NCI-H146 treated with DMSO at 0.1 percent for 48 hours (cell line): ENCODE results near the gene HPCAL1.
A peak's percentile ranks its signal among the peaks of the same experiment; 100 is the strongest.
"Not testable (repeated sequence)": the region's sequence is repeated elsewhere in the genome, so short reads cannot be mapped to it uniquely, and the experiment has no call there.

Experiments used
- DNase-seq: peaks from one replicate; lab custom pipeline; 2025; ENCODE audit not compliant: unreplicated experiment; lab: John Stamatoyannopoulos, UW

Gene HPCAL1

DNA sequence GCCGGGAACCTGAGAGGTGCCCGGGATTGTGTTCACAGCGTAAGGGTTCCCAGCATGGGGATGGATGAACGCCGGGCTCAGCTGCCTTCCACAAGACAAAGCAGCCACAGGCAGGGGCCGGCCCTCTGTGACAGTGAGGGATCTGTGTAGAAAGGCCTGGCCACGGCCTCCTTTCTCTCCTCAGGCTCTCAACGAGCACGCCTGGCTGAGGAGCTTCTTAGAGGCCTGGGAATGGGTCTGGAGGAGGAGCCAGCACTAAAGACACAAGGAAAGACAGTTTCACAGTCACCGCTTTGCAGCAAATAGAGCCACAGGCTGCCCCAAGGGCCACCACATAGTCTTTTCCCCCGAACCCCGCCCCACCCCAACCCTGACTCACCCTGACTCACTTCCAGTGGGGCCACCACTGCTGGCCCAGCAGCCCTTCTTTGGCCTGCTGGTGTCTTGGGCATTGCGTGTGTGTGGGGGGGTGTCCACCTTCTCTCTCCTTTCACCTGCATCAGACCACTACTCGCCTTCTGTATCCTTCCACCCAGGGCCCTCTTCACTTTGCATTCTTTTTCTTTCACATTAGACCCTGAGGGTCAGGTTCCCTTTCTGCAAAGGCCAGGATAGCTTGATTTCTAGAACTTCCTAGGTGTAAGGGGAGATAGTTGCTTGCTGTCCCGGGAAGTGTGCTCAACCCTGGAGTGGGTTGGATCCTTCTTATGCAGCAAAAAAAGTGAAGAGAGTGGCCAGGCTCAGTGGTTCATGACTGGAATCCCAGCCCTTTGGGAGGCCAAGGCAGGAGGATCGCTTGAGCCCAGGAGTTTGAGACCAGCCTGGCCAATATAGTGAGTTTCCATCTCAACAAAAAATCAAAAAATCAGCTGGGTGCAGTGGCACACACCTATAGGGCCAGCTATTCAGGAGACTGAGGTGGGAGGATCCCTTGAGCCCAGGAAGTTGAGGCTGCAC is 19.3 kb upstream of the HPCAL1 start:
- DNase-seq, result no peak

GRCh38 chr2:10284108-10284870 is 18.4 kb upstream of the HPCAL1 start:
- DNase-seq, result no peak

DNA sequence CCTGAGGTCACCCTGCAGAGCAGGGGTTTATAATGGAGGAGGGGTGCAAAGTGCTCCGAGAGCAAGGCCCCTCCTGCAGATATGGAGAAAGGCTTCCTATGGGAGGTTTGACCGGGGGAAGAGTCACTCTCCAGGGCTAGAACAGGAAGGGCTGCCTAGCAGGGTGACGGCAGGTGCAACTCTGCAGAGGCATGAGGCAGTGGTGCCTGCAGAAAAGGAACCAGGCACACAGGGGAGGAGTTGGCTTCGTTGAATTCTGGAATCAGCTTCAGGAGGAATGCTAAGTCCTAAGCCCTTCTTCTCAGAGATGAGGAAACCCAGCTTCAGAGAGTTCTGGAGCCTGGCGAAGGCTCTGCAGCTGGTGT is 17.5 kb upstream of the HPCAL1 start:
- DNase-seq, result no peak

DNA sequence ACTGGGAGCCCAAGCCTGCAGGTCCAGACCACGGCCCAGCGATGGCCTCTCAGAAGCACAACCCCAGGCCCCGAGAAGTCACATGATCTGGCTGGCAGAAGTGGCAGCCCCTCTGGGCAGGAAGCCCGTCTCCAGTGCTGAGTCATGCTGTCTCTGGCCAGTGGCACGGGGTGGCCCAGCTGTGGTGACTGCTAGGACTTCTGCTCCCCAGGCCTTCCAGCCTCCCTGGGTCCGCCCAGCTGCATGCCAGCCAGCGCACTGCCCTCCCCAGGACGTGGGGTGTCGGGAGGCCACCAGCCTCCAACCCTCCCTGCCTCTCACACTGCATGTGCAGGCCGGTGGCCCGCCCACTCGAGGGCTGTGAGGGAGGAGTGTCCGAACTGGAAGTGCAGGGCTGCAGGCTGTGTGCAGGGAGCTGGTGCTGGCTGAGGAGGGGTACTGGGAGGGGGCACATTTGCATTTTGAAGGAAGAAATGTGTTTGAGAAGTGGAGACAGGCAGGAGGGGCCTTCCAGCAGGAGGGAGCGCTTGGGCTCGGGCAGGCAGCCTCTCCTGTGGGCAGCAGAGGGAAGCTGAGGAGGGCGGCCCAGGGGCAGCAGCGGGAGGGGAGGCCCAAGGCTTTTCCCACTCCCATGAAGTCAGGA is 17.0 kb upstream of the HPCAL1 start:
- DNase-seq, result no peak

DNA sequence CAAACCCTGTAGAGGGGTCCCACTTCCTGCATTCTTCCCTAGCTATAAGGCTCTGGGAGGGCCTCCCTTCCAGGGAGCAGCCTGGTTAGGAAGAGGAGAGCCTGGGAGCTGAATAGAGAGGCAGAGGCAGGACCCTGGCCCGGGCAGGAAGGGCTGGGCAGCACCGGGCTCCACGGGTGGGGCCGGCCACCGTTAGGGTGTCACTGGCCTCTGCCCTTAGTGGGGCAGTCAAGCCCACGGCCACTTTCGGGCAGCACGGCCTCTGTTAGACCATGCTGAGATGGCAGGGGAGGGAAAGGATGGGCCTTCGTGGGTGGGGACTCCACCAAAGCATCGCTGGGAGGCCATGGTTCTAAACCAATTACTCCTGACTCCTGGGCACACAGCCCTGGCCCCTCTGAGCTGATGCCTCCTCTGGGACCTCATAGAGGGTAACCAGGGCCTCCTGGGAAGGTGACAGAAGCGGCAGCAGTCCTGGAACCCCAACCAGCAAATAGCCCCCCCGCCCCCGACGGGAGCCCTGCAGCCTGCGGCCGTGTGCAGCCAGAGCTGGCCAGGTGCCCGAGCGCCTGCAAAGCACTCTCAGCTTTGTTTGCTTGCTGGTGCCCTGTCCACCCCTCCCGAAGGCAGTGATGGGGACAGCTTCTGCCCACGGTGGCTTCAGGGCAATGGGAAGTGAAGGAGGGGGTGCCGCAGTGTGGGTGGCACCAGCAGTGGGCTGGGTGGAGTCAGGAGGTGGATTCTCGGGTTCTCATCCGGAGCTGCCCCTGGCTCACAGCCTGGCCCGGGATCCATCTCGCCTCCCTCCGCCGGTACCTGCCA is 16.3 kb upstream of the HPCAL1 start:
- DNase-seq, result no peak

DNA sequence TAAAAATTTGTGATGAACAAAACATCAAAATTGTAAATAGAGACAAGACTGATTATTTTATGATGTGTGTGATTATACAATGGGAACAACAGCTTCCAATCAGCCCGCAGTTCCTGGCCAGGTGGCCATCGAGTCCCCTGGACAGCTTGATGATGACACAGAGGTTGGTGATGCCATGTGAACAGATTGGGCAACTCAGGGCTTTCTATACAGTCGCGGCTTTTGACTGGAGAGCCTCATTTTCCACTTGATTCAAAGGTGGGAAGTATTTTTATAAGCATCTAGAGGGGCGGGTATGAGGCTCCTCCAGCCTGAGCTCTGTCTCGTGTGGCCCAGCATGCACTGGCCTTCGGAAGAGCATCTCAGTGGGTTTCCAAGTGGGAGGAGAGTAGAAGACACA is 14.9 kb upstream of the HPCAL1 start:
- DNase-seq, result no peak

DNA sequence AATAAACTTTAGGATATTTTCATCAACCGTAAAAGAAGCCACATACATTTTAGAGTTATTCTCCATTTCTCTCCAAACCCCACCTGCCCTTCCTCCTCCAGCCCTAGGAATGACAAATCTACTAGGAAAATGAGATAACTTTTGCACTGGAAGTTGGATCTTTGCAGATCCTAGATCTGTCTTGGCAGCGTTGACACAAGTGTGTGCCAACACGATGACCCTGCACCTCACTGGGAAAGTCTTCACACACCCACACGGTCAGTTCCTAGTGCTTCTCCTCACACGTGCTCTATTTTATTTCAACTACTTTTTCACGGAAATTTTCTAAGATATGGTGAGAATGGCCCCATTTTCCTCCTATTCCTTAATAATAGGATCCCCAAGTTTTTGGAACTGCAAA is 14.1 kb upstream of the HPCAL1 start:
- no peak for DNase-seq

DNA sequence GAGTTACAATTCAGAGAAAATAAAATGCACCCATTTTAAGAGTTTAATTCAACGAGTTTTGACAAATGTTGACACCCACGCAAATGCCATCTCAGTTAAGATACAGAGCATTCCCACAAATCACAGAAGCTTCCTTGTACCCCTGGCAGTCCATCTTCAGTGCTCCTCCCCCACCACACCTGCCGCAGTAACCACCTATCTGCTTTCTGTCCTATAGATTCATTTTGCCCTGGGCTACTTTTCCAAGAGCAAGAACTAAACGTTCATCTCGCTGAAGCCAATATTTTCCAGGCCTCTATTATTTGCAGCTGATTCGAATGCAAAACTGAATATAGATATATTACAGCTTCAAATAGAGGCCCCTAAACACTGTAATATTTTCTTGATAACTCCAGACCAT is 13.4 kb upstream of the HPCAL1 start:
- DNase-seq, result peak; percentile 60

DNA sequence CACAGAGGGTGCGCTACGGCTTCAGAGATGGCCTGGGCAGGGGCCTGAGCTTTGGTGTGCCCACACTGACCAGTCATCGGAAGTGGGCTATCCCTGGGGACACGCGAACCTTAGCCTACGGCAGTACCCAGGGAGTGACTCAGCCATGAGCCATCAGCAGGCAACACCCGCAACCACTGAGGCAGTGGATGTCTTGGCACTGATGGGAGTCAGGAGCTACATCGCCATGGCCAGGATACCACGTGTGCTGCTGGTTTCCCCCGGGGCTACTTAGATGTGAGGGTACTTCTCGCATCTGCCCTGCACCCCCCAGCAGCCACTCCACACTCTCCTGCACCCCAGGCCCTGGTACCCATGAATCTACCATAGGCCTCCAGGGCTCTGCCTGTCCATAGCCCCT is 12.8 kb upstream of the HPCAL1 start:
- no peak for DNase-seq

- DNase-seq, result not testable (repeated sequence)
These were observed 11.3 kb upstream of the HPCAL1 start for GRCh38 chr2:10291376-10291775.

- DNase-seq, result no peak
These were observed 10.7 kb upstream of the HPCAL1 start for GRCh38 chr2:10292033-10292432.

DNA sequence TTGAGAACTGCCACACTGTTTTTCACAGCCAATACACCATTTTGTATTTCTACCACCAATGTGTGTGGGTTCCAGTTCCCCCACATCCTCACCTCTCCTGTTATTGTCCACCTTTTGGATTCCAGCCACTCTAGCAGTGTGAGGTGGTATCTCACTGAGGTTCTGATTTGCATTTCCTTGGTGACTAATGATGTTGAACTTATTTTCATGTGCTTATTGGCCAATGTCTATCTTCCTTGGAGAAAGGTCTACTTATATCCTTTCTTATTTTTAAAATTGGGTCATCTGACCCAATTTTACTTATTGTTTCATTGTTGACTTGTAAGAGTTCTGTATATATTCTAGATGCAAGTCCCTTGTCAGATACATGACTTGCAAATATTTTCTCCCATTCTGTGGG is 9.1 kb upstream of the HPCAL1 start:
- no peak for DNase-seq

DNA sequence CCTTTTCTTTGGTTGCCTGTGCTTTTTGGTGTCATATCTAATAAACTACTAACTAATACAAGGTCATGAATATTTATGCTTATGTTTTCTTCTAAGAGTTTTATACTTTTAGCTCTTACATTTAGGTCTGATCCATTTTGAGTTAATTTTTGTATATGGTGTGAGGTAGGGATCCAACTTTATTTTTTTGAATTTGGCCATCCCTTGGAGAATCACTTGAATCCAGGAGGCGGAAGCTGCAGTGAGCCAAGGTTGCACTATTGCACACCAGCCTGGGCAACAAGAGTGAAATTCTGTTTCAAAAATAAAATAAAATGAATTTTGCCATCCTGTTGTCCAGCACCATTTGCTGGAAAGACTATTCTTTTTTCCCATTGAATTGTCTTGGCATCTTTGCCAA is 8.6 kb upstream of the HPCAL1 start:
- DNase-seq, result no peak

DNA sequence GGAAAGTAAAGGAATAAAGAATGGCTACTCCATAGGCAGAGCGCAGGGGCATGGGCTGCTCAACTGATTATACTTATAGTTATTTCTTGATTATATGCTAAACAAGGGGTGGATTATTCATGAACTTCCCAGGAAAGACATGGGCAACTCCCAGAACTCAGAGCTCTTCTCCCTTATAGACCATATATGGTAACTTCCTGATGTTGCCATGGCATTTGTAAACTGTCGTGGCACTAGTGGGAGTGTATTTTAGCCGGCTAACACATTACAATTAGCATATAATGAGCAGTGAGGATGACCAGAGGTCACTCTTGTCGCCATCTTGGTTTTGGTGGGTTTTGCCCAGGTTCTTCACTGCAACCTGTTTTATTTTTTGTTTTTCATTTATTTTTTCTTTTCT is 7.1 kb upstream of the HPCAL1 start:
- DNase-seq, result not testable (repeated sequence)

DNA sequence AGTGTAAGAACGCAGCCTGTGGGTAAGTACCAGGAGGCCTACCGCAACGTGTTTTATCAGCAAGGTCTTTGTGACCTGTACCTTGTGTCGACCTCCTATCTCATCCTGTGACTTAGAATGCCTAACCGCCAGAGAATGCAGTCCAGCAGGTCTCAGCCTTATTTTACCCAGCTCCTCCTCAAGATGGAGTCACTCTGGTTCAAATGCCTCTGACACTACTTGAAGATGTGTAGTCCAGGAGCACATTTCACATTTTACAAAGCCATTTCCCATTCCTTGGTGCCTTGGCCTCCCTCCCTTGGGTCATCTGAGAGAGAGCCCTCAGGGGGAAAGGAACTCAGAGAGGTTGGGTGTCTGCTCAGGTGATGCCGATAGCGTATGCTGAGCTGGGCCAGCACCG is 6.6 kb upstream of the HPCAL1 start:
- no peak for DNase-seq

- DNase-seq, result no peak
These were observed 5.4 kb upstream of the HPCAL1 start for GRCh38 chr2:10297191-10297830.

DNA sequence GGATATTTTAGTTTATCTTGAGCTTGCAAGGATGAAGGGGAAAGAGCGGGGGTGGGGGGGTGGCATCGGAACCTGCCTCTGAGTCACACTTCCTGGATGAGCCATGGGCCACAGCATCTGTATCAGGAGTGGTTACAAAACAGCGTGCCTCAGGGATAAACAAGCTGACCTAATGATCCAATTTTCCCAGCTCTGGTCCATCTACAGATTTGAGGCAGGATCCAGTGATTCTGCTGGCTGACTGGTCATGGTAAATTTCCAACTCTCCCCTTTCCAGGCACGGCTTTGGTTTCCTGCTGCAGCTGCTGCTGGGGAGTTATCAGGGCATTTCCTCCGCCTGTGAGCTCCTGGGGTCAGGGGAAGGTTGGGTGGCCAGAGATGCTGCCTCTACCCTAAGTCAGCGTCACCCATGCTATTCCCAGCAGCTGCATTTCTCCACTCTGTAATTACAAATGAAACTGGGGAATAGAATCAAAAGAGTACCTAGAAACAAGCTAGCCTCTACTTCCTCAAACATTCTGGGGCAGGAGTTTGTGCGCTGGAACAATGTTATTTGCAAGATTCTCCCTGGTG is 4.7 kb upstream of the HPCAL1 start:
- no peak for DNase-seq

- not testable (repeated sequence) for DNase-seq
These were observed 3.9 kb upstream of the HPCAL1 start for GRCh38 chr2:10298777-10299176.

- DNase-seq, result no peak
These were observed 2.3 kb upstream of the HPCAL1 start for GRCh38 chr2:10300328-10300920.
